ENCODE results near the gene RIIAD1.

Gene RIIAD1

GRCh38 chr1:151711044-151711800 lies 10.1 kb upstream of the RIIAD1 start:
- Histone ChIP-seq H3K36me3 (ENCODE audit: insufficient read depth, low read length) (no peaks in the 10 kb centered on the region), H3K4me1 (ENCODE audit: control insufficient read depth, insufficient read depth, low read length, unreplicated experiment) (no peaks in the 10 kb centered on the region), H3K4me3 (ENCODE audit: low read depth, low read length) (no peak overlapping the region), H2AFZ (ENCODE audit: low read length, unreplicated experiment) (no peak overlapping the region), H3K27ac (ENCODE audit: low read depth, low read length) (no peak overlapping the region), H3K79me2 (ENCODE audit: control insufficient read depth, insufficient read depth, low read length, unreplicated experiment) (no peaks in the 10 kb centered on the region), H3K27me3 (ENCODE audit: insufficient read depth, low read length) (peaks cover 40% of the 10 kb centered on the region)

- Histone ChIP-seq H3K27me3 (ENCODE audit: insufficient read depth, low read length) (peaks cover 46% of the 10 kb centered on the region), H3K36me3 (ENCODE audit: insufficient read depth, low read length) (no peaks in the 10 kb centered on the region), H3K79me2 (ENCODE audit: control insufficient read depth, insufficient read depth, low read length, unreplicated experiment) (no peaks in the 10 kb centered on the region), H3K4me1 (ENCODE audit: control insufficient read depth, insufficient read depth, low read length, unreplicated experiment) (no peaks in the 10 kb centered on the region), H3K27ac (ENCODE audit: low read depth, low read length) (no peak overlapping the region), H2AFZ (ENCODE audit: low read length, unreplicated experiment) (no peak overlapping the region), H3K4me3 (ENCODE audit: low read depth, low read length) (no peak overlapping the region)
Measured at GRCh38 chr1:151711951-151712350, 9.4 kb upstream of the RIIAD1 start.

- H3K27me3 ChIP-seq (ENCODE audit: insufficient read depth, low read length), result peaks cover 57% of the 10 kb centered on the region
- H3K79me2 ChIP-seq (ENCODE audit: control insufficient read depth, insufficient read depth, low read length, unreplicated experiment), result no peaks in the 10 kb centered on the region
- H3K4me3 ChIP-seq (ENCODE audit: low read depth, low read length), result no peak overlapping the region
- H3K4me1 ChIP-seq (ENCODE audit: control insufficient read depth, insufficient read depth, low read length, unreplicated experiment), result no peaks in the 10 kb centered on the region
- no peak overlapping the region for H3K27ac ChIP-seq (ENCODE audit: low read depth, low read length)
- no peak overlapping the region for H2AFZ ChIP-seq (ENCODE audit: low read length, unreplicated experiment)
- no peaks in the 10 kb centered on the region for H3K36me3 ChIP-seq (ENCODE audit: insufficient read depth, low read length)
Measured at GRCh38 chr1:151713044-151713443, 8.3 kb upstream of the RIIAD1 start.

- H3K36me3 ChIP-seq (ENCODE audit: insufficient read depth, low read length), result no peaks in the 10 kb centered on the region
- H2AFZ ChIP-seq (ENCODE audit: low read length, unreplicated experiment), result no peak overlapping the region
Measured at GRCh38 chr1:151713874-151714273, 7.4 kb upstream of the RIIAD1 start.

GRCh38 chr1:151714820-151715725 lies 6.2 kb upstream of the RIIAD1 start:
- no peak overlapping the region for H3K4me3 ChIP-seq (ENCODE audit: low read depth, low read length)
- H3K36me3 ChIP-seq (ENCODE audit: insufficient read depth, low read length), result no peaks in the 10 kb centered on the region
- peaks cover 77% of the 10 kb centered on the region for H3K27me3 ChIP-seq (ENCODE audit: insufficient read depth, low read length)
- H2AFZ ChIP-seq (ENCODE audit: low read length, unreplicated experiment), result no peak overlapping the region
- H3K27ac ChIP-seq (ENCODE audit: low read depth, low read length), result no peak overlapping the region
- no peaks in the 10 kb centered on the region for H3K79me2 ChIP-seq (ENCODE audit: control insufficient read depth, insufficient read depth, low read length, unreplicated experiment)
- H3K4me1 ChIP-seq (ENCODE audit: control insufficient read depth, insufficient read depth, low read length, unreplicated experiment), result no peaks in the 10 kb centered on the region

More at GRCh38 chr1:151713874-151714273, 7.4 kb upstream of the RIIAD1 start:
- H3K27me3 ChIP-seq (ENCODE audit: insufficient read depth, low read length), result peaks cover 65% of the 10 kb centered on the region
- H3K79me2 ChIP-seq (ENCODE audit: control insufficient read depth, insufficient read depth, low read length, unreplicated experiment), result no peaks in the 10 kb centered on the region
- no peak overlapping the region for H3K4me3 ChIP-seq (ENCODE audit: low read depth, low read length)
- no peaks in the 10 kb centered on the region for H3K4me1 ChIP-seq (ENCODE audit: control insufficient read depth, insufficient read depth, low read length, unreplicated experiment)
- no peak overlapping the region for H3K27ac ChIP-seq (ENCODE audit: low read depth, low read length)

GRCh38 chr1:151715726-151716404 lies 5.5 kb upstream of the RIIAD1 start:
- H3K27me3 ChIP-seq (ENCODE audit: insufficient read depth, low read length), result peaks cover 85% of the 10 kb centered on the region

GRCh38 chr1:151716405-151716762 lies 4.9 kb upstream of the RIIAD1 start:
- Histone ChIP-seq H3K4me1 (ENCODE audit: control insufficient read depth, insufficient read depth, low read length, unreplicated experiment) (peaks cover 8% of the 10 kb centered on the region), H3K27ac (ENCODE audit: low read depth, low read length) (no peak overlapping the region), H3K79me2 (ENCODE audit: control insufficient read depth, insufficient read depth, low read length, unreplicated experiment) (no peaks in the 10 kb centered on the region), H2AFZ (ENCODE audit: low read length, unreplicated experiment) (no peak overlapping the region), H3K4me3 (ENCODE audit: low read depth, low read length) (no peak overlapping the region), H3K27me3 (ENCODE audit: insufficient read depth, low read length) (peaks cover 88% of the 10 kb centered on the region), H3K36me3 (ENCODE audit: insufficient read depth, low read length) (no peaks in the 10 kb centered on the region)

More at GRCh38 chr1:151715726-151716404, 5.5 kb upstream of the RIIAD1 start:
- no peaks in the 10 kb centered on the region for H3K79me2 ChIP-seq (ENCODE audit: control insufficient read depth, insufficient read depth, low read length, unreplicated experiment)
- H3K4me1 ChIP-seq (ENCODE audit: control insufficient read depth, insufficient read depth, low read length, unreplicated experiment), result peaks cover 5% of the 10 kb centered on the region
- H2AFZ ChIP-seq (ENCODE audit: low read length, unreplicated experiment), result no peak overlapping the region
- H3K36me3 ChIP-seq (ENCODE audit: insufficient read depth, low read length), result no peaks in the 10 kb centered on the region
- H3K4me3 ChIP-seq (ENCODE audit: low read depth, low read length), result no peak overlapping the region
- H3K27ac ChIP-seq (ENCODE audit: low read depth, low read length), result no peak overlapping the region

GRCh38 chr1:151716771-151717631 lies 4.3 kb upstream of the RIIAD1 start, which contains the start of gene CELF3:
Gene CELF3, minus strand, starts transcription at chr1:151716803. Its CDS starts 783 bp downstream, at chr1:151716020.
- peaks cover 13% of the 10 kb centered on the region for H3K4me1 ChIP-seq (ENCODE audit: control insufficient read depth, insufficient read depth, low read length, unreplicated experiment)
- H3K27me3 ChIP-seq (ENCODE audit: insufficient read depth, low read length), result peaks cover 90% of the 10 kb centered on the region
- no peak within 1 kb of the TSS for H3K27ac ChIP-seq (ENCODE audit: low read depth, low read length)
- no peaks in the 10 kb centered on the region for H3K36me3 ChIP-seq (ENCODE audit: insufficient read depth, low read length)
- H3K79me2 ChIP-seq (ENCODE audit: control insufficient read depth, insufficient read depth, low read length, unreplicated experiment), result no peaks in the 10 kb centered on the region
- no peak within 1 kb of the TSS for H3K4me3 ChIP-seq (ENCODE audit: low read depth, low read length)
- no peak within 1 kb of the TSS for H2AFZ ChIP-seq (ENCODE audit: low read length, unreplicated experiment)

GRCh38 chr1:151718011-151718431 lies 3.3 kb upstream of the RIIAD1 start:
- no peak overlapping the region for H2AFZ ChIP-seq (ENCODE audit: low read length, unreplicated experiment)
- peaks cover 13% of the 10 kb centered on the region for H3K4me1 ChIP-seq (ENCODE audit: control insufficient read depth, insufficient read depth, low read length, unreplicated experiment)
- H3K79me2 ChIP-seq (ENCODE audit: control insufficient read depth, insufficient read depth, low read length, unreplicated experiment), result no peaks in the 10 kb centered on the region
- no peak overlapping the region for H3K4me3 ChIP-seq (ENCODE audit: low read depth, low read length)
- peaks cover 94% of the 10 kb centered on the region for H3K27me3 ChIP-seq (ENCODE audit: insufficient read depth, low read length)
- no peak overlapping the region for H3K27ac ChIP-seq (ENCODE audit: low read depth, low read length)
- no peaks in the 10 kb centered on the region for H3K36me3 ChIP-seq (ENCODE audit: insufficient read depth, low read length)

GRCh38 chr1:151718666-151719065 lies 2.7 kb upstream of the RIIAD1 start:
- no peak overlapping the region for H2AFZ ChIP-seq (ENCODE audit: low read length, unreplicated experiment)
- peaks cover 13% of the 10 kb centered on the region for H3K4me1 ChIP-seq (ENCODE audit: control insufficient read depth, insufficient read depth, low read length, unreplicated experiment)
- H3K4me3 ChIP-seq (ENCODE audit: low read depth, low read length), result no peak overlapping the region

More at GRCh38 chr1:151718666-151719065, 2.7 kb upstream of the RIIAD1 start:
- H3K27me3 ChIP-seq (ENCODE audit: insufficient read depth, low read length), result peaks cover 90% of the 10 kb centered on the region
- H3K36me3 ChIP-seq (ENCODE audit: insufficient read depth, low read length), result no peaks in the 10 kb centered on the region
- no peaks in the 10 kb centered on the region for H3K79me2 ChIP-seq (ENCODE audit: control insufficient read depth, insufficient read depth, low read length, unreplicated experiment)
- no peak overlapping the region for H3K27ac ChIP-seq (ENCODE audit: low read depth, low read length)
